ENCODE data around the gene ITGB7.
"Not testable (repeated sequence)": the region's sequence is repeated elsewhere in the genome, so short reads cannot be mapped to it uniquely, and the experiment has no call there.

Gene ITGB7

DNA sequence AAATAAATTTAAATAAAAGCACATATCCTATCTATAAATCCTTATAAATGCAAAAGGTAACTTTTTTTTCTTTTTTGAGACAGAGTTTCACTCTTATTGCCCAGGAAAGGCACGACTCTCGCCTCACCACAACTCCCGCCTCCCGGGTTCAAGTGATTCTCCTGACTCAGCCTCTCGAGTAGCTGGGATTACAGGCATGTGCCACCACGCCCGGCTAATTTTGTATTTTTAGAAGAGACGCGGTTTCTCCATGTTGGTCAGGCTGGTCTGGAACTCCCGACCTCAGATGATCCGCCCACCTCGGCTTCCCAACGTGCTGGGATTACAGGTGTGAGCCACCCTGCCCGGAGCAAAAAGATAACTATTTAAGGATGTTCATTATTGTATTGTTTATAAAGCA, 28.2 kb downstream of the ITGB7 start:
- not testable (repeated sequence) for DNase-seq (ENCODE audit: low read depth, low spot score)

- DNase-seq (ENCODE audit: low read depth, low spot score) = not testable (repeated sequence)
Observed at GRCh38 chr12:53177447-53177846, 29.6 kb downstream of the ITGB7 start.

- DNase-seq (ENCODE audit: low read depth, low spot score) = no peak
Observed at GRCh38 chr12:53176750-53177149, 30.3 kb downstream of the ITGB7 start.

- no peak for DNase-seq (ENCODE audit: low read depth, low spot score)
Observed at GRCh38 chr12:53174881-53175491, 32.1 kb downstream of the ITGB7 start.

DNA sequence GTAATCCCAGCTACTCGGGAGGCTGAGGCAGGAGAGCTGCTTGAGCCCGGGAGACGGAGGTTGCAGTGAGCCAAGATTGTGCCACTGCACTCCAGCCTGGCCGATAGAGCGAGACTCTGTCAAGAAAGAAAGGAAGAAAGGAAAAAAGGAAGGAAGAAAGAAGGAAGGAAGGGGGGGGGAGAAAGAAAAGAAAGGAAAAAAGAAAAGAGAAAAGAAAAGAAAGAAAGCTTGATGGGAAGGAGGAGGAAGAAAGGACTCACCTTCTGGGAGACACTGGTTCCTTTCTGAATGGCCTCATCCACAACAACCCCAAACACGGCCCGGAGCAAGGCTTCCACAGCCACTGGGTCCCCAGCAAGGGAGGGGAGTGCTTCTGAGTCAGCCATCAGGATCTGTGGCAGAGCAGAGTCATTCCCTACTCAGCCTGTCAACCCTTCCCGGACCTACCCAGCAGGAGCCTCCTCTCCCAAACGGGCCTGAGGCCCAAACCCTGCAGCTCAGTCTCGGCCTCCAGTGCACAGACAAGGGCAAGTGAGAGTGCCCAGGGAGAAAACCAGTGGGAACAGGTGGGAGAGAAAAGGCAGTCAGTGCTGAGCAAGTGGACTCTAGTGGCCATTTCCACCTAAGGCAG, 33.9 kb downstream of the ITGB7 start:
- DNase-seq (ENCODE audit: low read depth, low spot score) = no peak

DNA sequence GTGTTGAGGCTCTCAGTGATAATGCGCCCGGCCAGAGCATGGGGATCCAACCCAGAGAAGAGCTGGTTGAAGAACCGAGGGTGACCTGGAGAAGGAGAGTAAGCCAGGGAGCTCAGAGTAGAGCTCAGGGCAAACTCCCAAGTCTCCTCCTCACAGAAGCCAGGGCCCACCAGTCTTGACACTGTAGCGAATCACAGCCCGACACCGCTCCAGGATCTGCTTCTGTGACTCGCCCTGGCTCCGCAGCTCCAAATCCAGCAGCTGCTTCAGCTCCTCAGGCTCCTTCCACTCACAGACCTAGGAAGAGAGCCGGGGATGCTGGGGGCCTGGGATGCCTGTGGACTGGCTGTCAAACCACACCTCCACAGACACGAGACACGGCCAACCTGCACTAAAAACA, 34.7 kb downstream of the ITGB7 start:
- DNase-seq (ENCODE audit: low read depth, low spot score) = no peak

- DNase-seq (ENCODE audit: low read depth, low spot score) = no peak
Observed at GRCh38 chr12:53171725-53172329, 35.2 kb downstream of the ITGB7 start.

DNA sequence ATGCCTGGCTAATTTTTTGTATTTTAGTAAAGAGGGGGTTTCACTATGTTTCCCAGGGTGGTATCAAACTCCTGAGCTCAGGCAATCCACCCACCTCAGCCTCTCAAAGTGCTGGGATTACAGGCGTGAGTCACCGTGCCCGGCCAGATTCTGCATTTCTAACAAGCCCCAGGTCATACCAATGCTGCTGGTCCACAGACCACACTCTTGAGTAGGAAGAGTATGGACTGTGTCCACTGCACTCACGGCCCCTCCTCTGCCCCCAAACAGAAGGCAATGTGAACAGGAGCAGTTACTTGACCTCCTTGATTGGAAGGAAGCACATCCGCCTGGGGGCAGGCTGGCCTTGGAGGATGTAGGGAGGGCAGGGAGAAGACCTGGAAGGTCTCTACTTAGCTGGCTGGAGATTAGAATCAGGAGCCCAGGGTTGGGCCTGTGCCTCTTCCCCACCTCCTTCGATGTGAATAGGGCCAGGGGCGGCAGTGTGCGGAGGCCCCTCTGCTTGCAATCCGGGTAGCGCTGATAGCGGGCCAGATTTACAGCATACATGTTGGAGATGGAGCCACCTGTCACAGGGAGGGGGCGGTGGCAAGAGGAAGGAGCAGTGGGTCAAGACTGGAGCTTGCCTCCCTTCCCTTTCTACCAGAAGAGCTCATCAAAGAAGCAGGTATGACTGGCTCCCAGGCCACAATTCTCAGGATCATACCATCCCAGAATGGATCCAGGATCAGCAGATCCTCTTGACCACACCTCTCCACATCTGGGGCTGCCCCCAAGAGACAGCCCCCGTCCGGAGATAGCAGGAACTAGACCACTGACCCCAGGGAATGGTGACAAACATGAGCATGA, 36.0 kb downstream of the ITGB7 start:
- DNase-seq (ENCODE audit: low read depth, low spot score) = no peak

- DNase-seq (ENCODE audit: low read depth, low spot score) = no peak
Observed at GRCh38 chr12:53170215-53170614, 36.8 kb downstream of the ITGB7 start.

DNA sequence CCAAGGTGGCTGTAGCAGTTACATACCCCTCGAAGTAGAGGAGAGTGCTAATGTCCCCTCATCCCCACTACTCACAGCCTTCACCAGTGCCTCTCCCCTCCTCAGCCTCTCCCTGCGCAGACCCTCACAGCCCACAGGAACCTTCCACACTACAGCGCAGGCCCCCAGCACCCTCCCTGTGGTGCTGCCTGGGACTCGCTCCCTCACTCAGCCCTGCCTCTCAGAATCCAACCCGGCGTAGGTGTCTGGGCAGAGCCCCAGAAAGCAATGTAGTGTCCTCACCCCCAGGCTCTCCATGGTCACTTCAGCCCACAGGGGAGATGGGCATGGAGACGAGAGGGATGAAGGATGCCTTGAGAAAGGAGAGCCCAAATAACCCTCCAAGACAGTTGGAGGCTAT, 37.4 kb downstream of the ITGB7 start:
- DNase-seq (ENCODE audit: low read depth, low spot score) = no peak

DNA sequence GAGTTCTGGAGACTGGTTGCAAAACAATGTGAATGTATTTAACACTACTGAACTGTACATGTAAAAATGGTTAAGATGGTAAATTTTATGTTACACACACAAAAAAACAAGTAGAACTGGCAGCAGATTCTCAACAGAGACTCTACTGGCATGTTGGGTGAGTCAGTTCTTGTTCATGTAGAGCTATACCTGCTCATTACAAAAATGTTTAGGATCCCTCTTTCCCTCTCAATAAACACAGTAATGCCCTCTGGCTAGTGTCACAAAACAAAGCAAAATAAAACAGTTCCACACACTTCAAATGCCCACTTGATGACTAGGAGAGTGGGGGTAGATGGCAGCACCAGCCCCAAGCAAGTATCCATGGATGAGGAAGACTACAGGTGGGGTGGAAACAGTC, 40.2 kb downstream of the ITGB7 start:
- DNase-seq (ENCODE audit: low read depth, low spot score) = no peak

- DNase-seq (ENCODE audit: low read depth, low spot score) = not testable (repeated sequence)
Observed at GRCh38 chr12:53163008-53163407, 44.0 kb downstream of the ITGB7 start.

DNA sequence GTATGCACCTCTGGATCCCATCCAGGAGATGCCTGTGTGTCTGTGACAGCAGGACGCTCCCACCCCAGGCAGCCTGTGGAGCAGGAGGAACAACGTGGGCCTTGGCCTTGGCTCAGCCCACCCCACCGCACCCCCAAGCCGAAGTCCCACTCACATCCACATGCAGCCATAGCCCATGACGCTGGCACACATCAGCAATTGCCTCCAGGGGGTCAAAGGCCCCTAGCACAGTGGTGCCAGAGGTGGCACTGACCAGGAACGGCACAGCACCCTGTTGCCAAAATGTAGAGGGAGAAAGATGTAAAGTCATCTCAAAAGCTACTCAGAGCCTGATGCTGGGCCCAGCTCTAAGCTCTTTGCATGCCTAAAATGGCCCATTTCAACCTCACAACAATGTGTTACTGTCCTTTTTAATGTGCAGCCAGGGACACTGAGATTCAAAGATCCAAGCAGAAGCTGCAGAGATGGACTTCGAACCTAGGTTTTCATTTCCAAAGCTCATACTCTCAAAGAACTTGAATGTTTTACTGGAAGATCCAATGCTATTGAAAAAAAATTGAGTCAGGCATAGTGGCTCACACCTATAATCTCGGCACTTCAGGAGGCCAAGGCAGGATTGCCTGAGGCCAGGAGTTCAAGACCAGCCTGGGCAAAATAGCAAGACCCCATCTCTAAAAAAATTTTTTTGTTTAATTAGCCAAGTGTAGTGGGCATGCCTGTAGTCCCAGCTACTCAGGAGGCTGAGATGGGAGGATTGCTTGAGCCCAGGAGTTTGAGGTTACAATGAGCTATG, 45.7 kb downstream of the ITGB7 start:
- DNase-seq (ENCODE audit: low read depth, low spot score) = no peak

DNA sequence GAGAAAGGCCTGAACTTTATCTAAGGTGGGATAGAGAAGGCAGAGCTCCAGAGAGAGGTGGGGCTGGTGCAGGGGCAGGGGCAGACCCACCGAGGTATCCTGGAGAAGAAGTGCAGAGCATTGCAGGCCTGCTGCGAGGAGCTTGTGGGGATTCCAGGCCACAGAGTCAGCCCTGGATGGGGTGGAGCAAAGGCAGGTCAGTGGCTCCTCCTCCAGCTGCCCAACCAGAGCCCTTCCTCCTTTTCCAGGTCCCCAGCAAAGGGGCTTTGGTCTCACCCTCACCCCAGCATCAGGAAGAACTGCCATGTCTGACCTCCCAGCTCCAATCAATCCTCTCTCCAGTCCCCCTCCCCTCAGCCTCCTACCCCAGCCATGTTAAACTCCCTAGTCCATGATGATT, 46.4 kb downstream of the ITGB7 start:
- DNase-seq (ENCODE audit: low read depth, low spot score) = no peak

- no peak for DNase-seq (ENCODE audit: low read depth, low spot score)
Observed at GRCh38 chr12:53160000-53160399, 47.1 kb downstream of the ITGB7 start.

- peak; percentile 82 for DNase-seq (ENCODE audit: low read depth, low spot score)
Observed at GRCh38 chr12:53159195-53159839, 47.7 kb downstream of the ITGB7 start.

DNA sequence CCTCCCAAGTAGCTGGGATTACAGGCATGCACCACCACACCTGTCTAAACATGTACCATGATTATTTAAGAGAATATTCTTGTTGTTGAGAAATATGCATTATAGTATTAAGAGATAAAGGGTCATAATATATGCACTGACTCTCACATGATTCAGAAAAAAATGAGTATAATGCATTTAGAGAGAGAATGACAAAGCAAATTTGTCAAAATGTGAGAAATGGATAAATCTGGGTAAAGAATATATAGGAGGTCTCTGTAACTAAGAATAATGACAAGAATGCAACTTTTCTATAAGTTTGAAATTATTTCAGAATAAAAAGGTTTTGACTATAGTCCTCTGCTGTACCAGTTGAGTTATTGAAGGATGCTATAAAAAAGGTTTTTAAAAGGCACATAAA, 54.7 kb downstream of the ITGB7 start:
- DNase-seq (ENCODE audit: low read depth, low spot score) = no peak

GRCh38 chr12:53151039-53151438, 56.0 kb downstream of the ITGB7 start:
- no peak for DNase-seq (ENCODE audit: low read depth, low spot score)

- no peak for DNase-seq (ENCODE audit: low read depth, low spot score)
Observed at GRCh38 chr12:53147653-53148052, 59.4 kb downstream of the ITGB7 start.

DNA sequence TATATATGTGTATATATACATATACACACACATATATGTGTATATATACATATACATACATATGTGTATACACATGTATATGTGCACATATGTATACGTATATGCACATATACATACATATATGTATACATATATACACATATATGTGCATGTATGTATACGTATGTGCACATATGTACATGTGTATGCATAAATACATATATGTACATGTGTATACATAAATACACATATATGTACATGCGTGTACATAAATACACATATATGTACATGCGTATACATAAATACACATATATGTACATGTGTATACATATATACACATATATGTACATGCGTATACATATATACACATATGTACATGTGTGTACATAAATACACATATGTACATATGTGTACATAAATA, 59.9 kb downstream of the ITGB7 start:
- DNase-seq (ENCODE audit: low read depth, low spot score) = no peak

All from activated CD4-positive, CD25-positive, alpha-beta regulatory T cell treated with anti-CD3 and anti-CD28 coated beads, Interleukin-2, amount 50 U/mL, for 16 hours (primary cell).